Activated naive CD4-positive, alpha-beta T cell treated with anti-CD3 and anti-CD28 coated beads for 36 hours (primary cell): Measurements from ENCODE around the gene MINDY3. TPM values are rescaled to one million over a fixed set of nuclear protein-coding genes. Genes with fewer than 3 reads are reported as not detected.
A peak's percentile ranks its signal among the peaks of the same experiment; 100 is the strongest.

Source experiments
- CTCF ChIA-PET: fragments of 350-600 bp; sonication (Branson Sonifier 250); formaldehyde crosslinking; loops from one replicate; lab custom pipeline; 2021; ENCODE audit warnings: antibody characterized with exemption; lab: Charles Lee
- DNase-seq: peaks from one replicate; pipeline ENCODE4 v3.0.0-alpha.2; 2020
- H3K27ac Mint-ChIP-seq: one replicate; pipeline ENCODE4 v1.8.0; 2021; ENCODE audit warnings: mild to moderate bottlenecking, mixed read lengths
- H3K27me3 Mint-ChIP-seq: one replicate; pipeline ENCODE4 v1.8.0; 2021; ENCODE audit warnings: low read depth, mixed read lengths
- H3K36me3 Mint-ChIP-seq: one replicate; pipeline ENCODE4 v1.8.0; 2021; ENCODE audit warnings: low read depth, mixed read lengths
- H3K4me1 Mint-ChIP-seq: one replicate; pipeline ENCODE4 v1.8.0; 2021; ENCODE audit warnings: low read depth, mixed read lengths
- H3K4me3 Mint-ChIP-seq: one replicate; pipeline ENCODE4 v1.8.0; 2021; ENCODE audit warnings: mild to moderate bottlenecking, moderate library complexity, mixed read lengths
- H3K9me3 Mint-ChIP-seq: one replicate; pipeline ENCODE4 v1.8.0; 2021; ENCODE audit warnings: mixed read lengths
- intact Hi-C: fragments of 100-400 bp; cut with micrococcal nuclease; formaldehyde crosslinking; loops from one replicate; pipeline ENCODE4 v1.15.1; 2023
- total RNA-seq, 2 experiments: library from RNA; stranded (reverse); gene quantifications; one replicate each; pipeline ENCODE4 v1.2.3, GENCODE V29; 2021

The MINDY3 gene
- total RNA-seq, 2 experiments from 2014 or later = 9.0 to 12.0 TPM

DNA sequence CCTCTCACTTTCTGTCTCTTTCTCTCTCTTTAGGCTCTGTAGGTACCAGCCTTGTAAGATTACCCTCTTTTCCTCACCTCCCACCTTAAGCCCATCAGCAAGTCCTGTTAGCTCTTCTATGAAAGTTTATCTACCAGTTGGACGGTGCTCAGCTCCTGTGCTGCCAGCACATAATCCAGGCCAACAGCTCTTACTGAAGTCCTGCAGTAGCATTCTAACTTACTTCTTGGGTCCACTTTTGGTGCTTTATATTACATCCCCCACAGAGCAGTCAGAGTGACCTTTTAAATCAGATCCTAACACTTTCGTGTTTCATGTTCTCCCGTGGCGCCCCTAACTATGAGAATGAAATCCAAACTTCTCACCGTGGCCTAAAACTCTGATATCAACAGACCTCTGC, 101.7 kb downstream of the MINDY3 start:
- no peak for DNase-seq
- intact Hi-C loops = no loop called here
- H3K9me3 Mint-ChIP-seq = peaks cover 2% of the 10 kb centered on the region
- peaks cover 7% of the 10 kb centered on the region for H3K27me3 Mint-ChIP-seq
- no peak overlapping the region for H3K27ac Mint-ChIP-seq
- CTCF ChIA-PET = no interaction called here
- H3K4me3 Mint-ChIP-seq = no peak overlapping the region
- no peaks in the 10 kb centered on the region for H3K36me3 Mint-ChIP-seq
- no peaks in the 10 kb centered on the region for H3K4me1 Mint-ChIP-seq

DNA sequence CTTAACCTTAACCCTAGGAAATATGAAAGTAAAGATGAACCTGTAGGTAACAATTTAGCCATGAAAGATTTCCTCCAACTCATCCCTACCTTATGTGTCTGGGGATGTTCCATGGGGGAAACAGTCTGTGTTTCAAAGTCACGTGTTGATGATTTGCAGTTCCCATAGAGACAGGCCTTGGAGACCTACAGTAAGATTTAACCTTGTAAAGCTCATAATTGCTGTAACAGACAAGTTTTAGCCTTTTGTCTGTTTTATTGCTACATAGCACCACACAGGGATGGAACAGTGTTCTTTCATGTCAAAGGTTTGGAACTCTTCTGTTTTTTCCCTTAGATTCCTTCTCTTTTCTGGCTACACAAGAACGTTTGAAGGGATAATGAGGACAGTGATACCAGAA, 105.4 kb downstream of the MINDY3 start:
- H3K36me3 Mint-ChIP-seq = no peaks in the 10 kb centered on the region

DNA sequence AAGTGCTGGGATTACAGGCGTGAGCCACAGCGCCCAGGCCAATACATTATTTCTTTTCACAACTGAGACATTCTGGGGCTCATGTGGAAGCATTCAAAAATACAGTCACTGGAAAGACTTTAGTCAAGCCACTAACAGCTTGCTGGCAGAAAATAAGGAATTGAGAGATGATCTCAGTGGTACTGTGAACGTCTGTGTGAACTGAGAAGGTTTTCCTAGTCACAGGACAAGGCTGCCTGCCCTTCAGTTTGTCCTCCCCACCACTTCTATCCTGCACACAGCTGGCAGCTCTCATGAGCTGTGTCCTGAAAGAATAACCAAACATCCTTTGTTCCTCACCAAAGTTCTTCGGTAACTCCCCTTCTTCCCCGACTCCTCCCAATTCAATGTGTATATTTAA, 109.3 kb downstream of the MINDY3 start:
- no peak for DNase-seq
- Mint-ChIP-seq H3K4me1 (no peaks in the 10 kb centered on the region), H3K9me3 (no peaks in the 10 kb centered on the region), H3K27me3 (peaks cover 9% of the 10 kb centered on the region), H3K4me3 (no peak overlapping the region), H3K36me3 (no peaks in the 10 kb centered on the region), H3K27ac (no peak overlapping the region)
- CTCF ChIA-PET = no interaction called here
- intact Hi-C loops = no loop called here

More for the DNA sequence above, 105.4 kb downstream of the MINDY3 start:
- intact Hi-C loops = no loop called here
- no peak overlapping the region for H3K4me3 Mint-ChIP-seq
- peaks cover 11% of the 10 kb centered on the region for H3K27me3 Mint-ChIP-seq
- H3K4me1 Mint-ChIP-seq = no peaks in the 10 kb centered on the region
- CTCF ChIA-PET = no interaction called here
- H3K9me3 Mint-ChIP-seq = no peaks in the 10 kb centered on the region
- DNase-seq = no peak
- no peak overlapping the region for H3K27ac Mint-ChIP-seq

DNA sequence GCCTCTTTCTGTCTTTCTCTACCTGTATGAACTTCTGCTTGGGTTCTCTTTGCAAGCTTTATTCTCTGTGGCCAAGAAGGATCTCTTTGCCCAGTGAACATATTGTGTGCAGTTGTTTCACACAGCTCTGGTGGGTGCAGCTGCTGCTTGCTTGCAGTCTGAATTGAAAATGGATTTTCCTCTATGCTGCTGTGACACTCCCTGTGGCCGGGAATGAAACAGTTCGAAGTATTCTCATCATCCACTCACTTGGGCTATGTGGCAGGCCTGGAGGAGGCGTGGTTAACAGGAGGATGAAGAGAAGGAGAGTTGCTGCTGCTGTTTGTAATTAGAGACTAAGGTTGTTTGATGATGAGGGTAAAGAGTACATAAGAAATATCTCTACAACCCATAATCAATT, 112.2 kb downstream of the MINDY3 start:
- CTCF ChIA-PET = interaction anchor here (0.6 kb wide), 1 partner anchor 66 kb away, joined by 4 read pairs; no protein-coding TSS in a partner anchor
- Mint-ChIP-seq H3K4me3 (no peak overlapping the region), H3K27ac (no peak overlapping the region), H3K27me3 (peaks cover 4% of the 10 kb centered on the region), H3K36me3 (no peaks in the 10 kb centered on the region), H3K9me3 (no peaks in the 10 kb centered on the region), H3K4me1 (no peaks in the 10 kb centered on the region)
- intact Hi-C loops = no loop called here
- DNase-seq = no peak

DNA sequence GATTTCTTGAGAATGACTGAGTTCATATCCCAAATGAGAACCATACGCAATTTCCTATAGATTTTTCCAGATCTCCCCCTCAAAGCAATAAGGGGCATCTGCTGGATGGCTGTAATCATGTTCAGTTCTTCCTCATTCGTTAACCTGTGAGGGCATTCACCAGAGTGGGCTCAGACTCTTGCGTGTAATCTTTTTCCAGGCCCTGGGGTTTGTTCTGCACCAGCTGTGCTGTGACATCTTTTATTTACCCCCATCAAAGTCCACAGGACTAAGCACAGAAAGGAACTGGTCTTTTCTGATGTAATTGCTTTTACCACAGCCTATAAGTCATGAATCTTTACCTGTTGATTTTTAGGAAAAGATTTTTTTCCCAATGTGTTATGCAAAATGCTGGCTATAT, 112.7 kb downstream of the MINDY3 start:
- H3K4me3 Mint-ChIP-seq = no peak overlapping the region
- H3K27ac Mint-ChIP-seq = no peak overlapping the region
- no peaks in the 10 kb centered on the region for H3K4me1 Mint-ChIP-seq
- H3K36me3 Mint-ChIP-seq = no peaks in the 10 kb centered on the region
- intact Hi-C loops = no loop called here
- CTCF ChIA-PET = interaction anchor here (0.6 kb wide), 1 partner anchor 65 kb away, joined by 4 read pairs; no protein-coding TSS in a partner anchor
- peaks cover under 1% of the 10 kb centered on the region for H3K27me3 Mint-ChIP-seq
- DNase-seq = no peak
- no peaks in the 10 kb centered on the region for H3K9me3 Mint-ChIP-seq

DNA sequence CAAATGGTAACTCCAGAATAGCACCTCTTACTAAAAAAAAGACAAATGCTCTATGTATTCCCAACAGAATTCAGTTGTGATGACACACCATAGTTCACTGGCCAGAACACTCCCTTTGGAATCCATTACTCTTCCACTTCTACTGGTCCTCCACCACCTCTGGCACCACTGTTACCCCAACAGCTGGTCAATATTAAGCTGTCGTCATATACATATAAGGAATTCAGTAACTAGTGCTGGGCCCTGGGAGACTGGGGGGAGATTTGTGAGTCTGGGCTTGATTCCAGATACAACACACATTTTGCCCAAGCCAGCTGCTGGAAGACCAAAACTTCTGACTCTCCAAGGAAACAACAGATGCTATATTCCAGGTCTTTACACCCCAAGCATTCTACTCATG, 114.6 kb downstream of the MINDY3 start:
- Mint-ChIP-seq H3K27ac (no peak overlapping the region), H3K36me3 (no peaks in the 10 kb centered on the region), H3K4me1 (no peaks in the 10 kb centered on the region), H3K27me3 (peaks cover 10% of the 10 kb centered on the region), H3K9me3 (no peaks in the 10 kb centered on the region), H3K4me3 (no peak overlapping the region)
- DNase-seq = no peak
- intact Hi-C loops = no loop called here
- CTCF ChIA-PET = no interaction called here

DNA sequence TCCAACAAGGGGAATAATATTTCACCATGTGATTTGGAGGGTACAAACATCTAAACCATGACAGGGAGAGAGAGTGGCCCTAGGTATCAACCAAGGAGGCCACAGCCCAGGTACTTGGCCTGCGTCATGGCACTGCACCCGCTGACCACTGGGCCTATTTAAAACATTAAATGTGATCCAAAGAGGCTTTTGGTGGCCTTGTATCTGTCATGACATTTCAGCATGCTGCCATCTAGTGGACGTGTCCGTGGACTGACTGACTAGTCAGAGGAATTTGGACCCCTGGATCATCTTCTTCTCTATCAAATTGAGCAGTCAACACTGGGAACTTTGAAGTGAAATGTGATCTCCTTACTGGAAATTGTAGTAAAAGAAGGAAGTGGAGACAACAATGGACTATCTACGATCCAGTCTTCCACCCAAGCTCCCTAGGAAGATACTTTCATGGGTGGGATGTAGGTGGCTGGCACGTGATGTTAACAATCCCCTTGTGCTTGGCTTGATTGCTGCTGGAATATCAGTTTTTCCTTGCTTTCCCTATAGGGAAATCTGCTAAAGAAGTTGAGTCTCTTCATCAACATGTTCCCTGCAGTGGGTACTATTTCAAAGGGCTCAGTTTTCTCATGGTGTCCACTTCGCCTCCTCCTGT, 116.0 kb downstream of the MINDY3 start:
- no peaks in the 10 kb centered on the region for H3K9me3 Mint-ChIP-seq
- peak; percentile 69 for DNase-seq
- intact Hi-C loops = loop anchor here (1.0 to 5.0 kb wide), 2 partner anchors 157 to 310 kb away; no protein-coding TSS in a partner anchor
- no peak overlapping the region for H3K4me3 Mint-ChIP-seq
- no peaks in the 10 kb centered on the region for H3K4me1 Mint-ChIP-seq
- CTCF ChIA-PET = no interaction called here
- no peaks in the 10 kb centered on the region for H3K36me3 Mint-ChIP-seq
- no peak overlapping the region for H3K27ac Mint-ChIP-seq
- peaks cover 10% of the 10 kb centered on the region for H3K27me3 Mint-ChIP-seq

DNA sequence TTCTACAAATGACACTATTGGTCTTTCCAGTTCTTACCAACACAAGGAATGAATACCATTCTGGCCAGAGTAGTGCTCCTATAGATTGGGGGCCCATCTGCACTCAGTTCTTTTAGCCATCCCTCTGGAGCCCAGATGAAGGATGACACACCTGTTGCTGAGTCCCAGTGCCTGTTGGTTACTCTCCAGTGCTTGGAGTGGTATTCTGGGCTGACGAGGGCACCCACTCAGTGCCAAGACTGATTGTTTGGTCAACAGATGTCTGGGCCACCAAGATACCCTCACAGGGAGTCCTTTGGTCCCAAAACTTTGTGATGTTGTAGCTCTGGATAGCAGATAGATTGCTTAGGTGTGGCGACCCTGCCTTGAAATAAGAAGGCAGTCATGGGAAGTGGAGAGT, 116.9 kb downstream of the MINDY3 start:
- intact Hi-C loops = loop anchor here (5.0 kb wide), 1 partner anchor 156 kb away; no protein-coding TSS in a partner anchor
- no peak overlapping the region for H3K4me3 Mint-ChIP-seq
- CTCF ChIA-PET = interaction anchor here (0.6 kb wide), 1 partner anchor 410 kb away, joined by 4 read pairs; no protein-coding TSS in a partner anchor

DNA sequence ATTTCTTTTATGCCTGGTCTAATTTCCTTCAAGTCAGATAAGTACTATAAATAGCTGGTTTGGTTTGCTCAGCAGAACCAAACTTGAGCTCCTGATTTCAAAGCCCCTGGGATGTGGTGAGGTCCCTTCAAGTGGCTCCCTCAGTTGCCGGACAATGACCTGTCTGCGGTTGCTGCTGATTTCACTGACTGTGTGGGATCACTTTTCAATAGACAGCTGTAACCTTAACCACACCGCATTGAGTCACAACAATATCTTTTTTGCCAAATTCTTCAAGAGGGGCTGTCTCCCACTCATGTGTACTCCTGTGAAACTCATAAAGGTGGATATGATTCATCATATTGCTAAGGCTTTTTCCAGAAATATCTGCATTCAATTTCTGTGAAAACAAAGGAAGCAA, 117.5 kb downstream of the MINDY3 start:
- Mint-ChIP-seq H3K27ac (no peak overlapping the region), H3K4me3 (no peak overlapping the region), H3K36me3 (no peaks in the 10 kb centered on the region), H3K9me3 (no peaks in the 10 kb centered on the region), H3K4me1 (no peaks in the 10 kb centered on the region), H3K27me3 (peaks cover 12% of the 10 kb centered on the region)
- DNase-seq = no peak
- intact Hi-C loops = loop anchor here (5.0 kb wide), 1 partner anchor 156 kb away; no protein-coding TSS in a partner anchor
- CTCF ChIA-PET = no interaction called here

More for the DNA sequence above, 116.9 kb downstream of the MINDY3 start:
- Mint-ChIP-seq H3K27ac (no peak overlapping the region), H3K27me3 (peaks cover 12% of the 10 kb centered on the region), H3K4me1 (no peaks in the 10 kb centered on the region), H3K36me3 (no peaks in the 10 kb centered on the region), H3K9me3 (no peaks in the 10 kb centered on the region)
- no peak for DNase-seq

DNA sequence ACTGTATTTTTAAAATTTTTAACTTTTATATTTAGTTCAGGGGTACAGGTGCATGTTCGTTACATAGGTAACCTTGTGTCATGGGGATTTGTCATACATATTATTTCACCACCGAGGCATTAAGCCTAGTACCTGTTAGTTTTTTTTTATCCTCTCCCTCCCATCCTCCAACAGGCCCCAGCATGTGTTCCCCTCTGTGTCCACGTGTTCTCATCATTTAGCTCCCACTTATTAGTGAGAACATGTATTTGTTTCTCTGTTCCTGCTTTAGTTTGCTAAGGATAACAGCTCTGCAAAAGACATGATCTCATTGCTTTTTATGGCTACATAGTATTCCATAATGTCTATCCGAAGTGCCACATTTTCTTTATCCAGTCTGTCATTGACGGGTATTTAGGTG, 118.2 kb downstream of the MINDY3 start:
- intact Hi-C loops = loop anchor here (5.0 kb wide), 1 partner anchor 155 kb away; no protein-coding TSS in a partner anchor
- H3K27ac Mint-ChIP-seq = no peak overlapping the region
- CTCF ChIA-PET = interaction anchor here (0.7 kb wide), 1 partner anchor 366 kb away, joined by 3 read pairs; no protein-coding TSS in a partner anchor
- H3K27me3 Mint-ChIP-seq = peaks cover 14% of the 10 kb centered on the region
- no peaks in the 10 kb centered on the region for H3K36me3 Mint-ChIP-seq
- no peak overlapping the region for H3K4me3 Mint-ChIP-seq
- DNase-seq = no peak
- no peaks in the 10 kb centered on the region for H3K9me3 Mint-ChIP-seq
- no peaks in the 10 kb centered on the region for H3K4me1 Mint-ChIP-seq

DNA sequence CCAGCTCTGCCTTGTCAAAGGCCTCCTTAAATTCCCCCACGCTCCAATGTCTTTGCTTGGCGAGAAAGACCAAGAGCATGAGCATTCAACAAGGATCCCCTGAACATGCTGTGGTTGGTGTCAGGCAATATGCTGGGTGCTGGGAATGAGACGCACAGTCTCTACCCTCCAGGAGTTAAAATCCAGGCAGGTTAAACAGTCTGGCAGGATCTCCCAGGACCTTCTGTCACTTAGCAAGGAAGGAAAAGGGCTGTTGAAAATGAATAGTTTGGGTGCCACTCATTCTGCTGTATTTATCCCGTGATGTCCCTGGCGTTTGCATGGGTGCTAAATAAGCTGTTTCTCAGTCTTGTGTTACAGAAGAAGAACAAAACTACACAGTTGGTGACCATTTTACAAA, 118.7 kb downstream of the MINDY3 start:
- no peaks in the 10 kb centered on the region for H3K4me1 Mint-ChIP-seq
- no peaks in the 10 kb centered on the region for H3K36me3 Mint-ChIP-seq
- intact Hi-C loops = loop anchor here (5.0 kb wide), 1 partner anchor 154 kb away; no protein-coding TSS in a partner anchor
- no peak overlapping the region for H3K27ac Mint-ChIP-seq
- no peaks in the 10 kb centered on the region for H3K9me3 Mint-ChIP-seq
- H3K4me3 Mint-ChIP-seq = no peak overlapping the region
- DNase-seq = no peak
- H3K27me3 Mint-ChIP-seq = peaks cover 14% of the 10 kb centered on the region
- CTCF ChIA-PET = interaction anchor here (0.7 to 0.8 kb wide), 2 partner anchors 13 to 366 kb away, joined by 3 read pairs; no protein-coding TSS in a partner anchor

DNA sequence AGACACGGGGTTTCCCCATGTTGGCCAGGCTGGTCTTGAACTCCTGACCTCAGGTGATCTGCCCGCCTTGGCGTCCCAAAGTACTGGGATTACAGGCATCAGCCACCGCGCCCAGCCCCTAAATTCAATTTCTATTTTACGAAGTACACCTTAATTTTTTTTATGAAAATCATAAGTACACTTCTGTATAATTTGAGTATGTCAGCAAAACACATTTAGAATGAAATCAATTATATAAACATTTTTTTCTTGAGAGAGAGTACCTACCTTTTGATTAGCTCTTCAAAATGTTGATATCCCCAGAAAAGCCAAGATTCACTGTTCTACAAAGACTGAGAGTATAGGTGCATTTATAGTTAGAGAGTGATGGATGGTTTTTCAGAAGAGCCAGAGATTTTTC, 120.0 kb downstream of the MINDY3 start:
- CTCF ChIA-PET = no interaction called here
- no peak for DNase-seq
- no peak overlapping the region for H3K27ac Mint-ChIP-seq
- peaks cover 16% of the 10 kb centered on the region for H3K27me3 Mint-ChIP-seq
- intact Hi-C loops = loop anchor here (5.0 kb wide), 1 partner anchor 153 kb away; no protein-coding TSS in a partner anchor
- H3K4me1 Mint-ChIP-seq = no peaks in the 10 kb centered on the region
- H3K4me3 Mint-ChIP-seq = no peak overlapping the region
- H3K36me3 Mint-ChIP-seq = no peaks in the 10 kb centered on the region
- no peaks in the 10 kb centered on the region for H3K9me3 Mint-ChIP-seq
